K562 (cell line): ENCODE results near the gene TFDP1. TPM values are rescaled to one million over a fixed set of nuclear protein-coding genes. Genes with fewer than 3 reads are reported as not detected.

ENCODE experiments used
- ATAC-seq: fragments of 200-7000 bp; cut with Tn5 transposase; 3 replicates; pipeline ENCODE4 v1.9.1; 2020; ENCODE audit warnings: moderate library complexity
- BruUV-seq: library from RNA; stranded (reverse); fragments of 400-500 nt; replicated peaks from 2 replicates; lab custom pipeline; 2021; lab: Mats Ljungman, UMichigan
- CTCF ChIA-PET: fragments of 300-600 bp; formaldehyde crosslinking; extraction: SDS; loops from one replicate; lab custom pipeline; 2021; ENCODE audit warnings: low intra/inter-chr PET ratio; lab: Yijun Ruan, JAX
- POLR2A ChIA-PET: fragments of 300-600, 350-650 bp; sonication (Branson Sonifier 250); formaldehyde crosslinking; extraction: SDS; loops from one replicate; lab custom pipeline; 2021; ENCODE audit warnings: antibody characterized with exemption, inconsistent platforms; lab: Yijun Ruan, JAX
- DNase-seq, 4 experiments: peaks; one replicate each; pipeline versions ENCODE4 v3.0.0 to v3.0.0-alpha.2; 2011 to 2018; ENCODE audit warnings: low spot score in 3 of 4, mixed read lengths in 3 of 4; ENCODE audit errors: extremely low read depth in 1 of 4
- FAIRE-seq: peaks from 2 replicates; lab custom pipeline; 2011; peaks lifted over from hg19 to GRCh38; lab: Jason Lieb, UNC
- H2AFZ ChIP-seq: 2 replicates; pipeline ENCODE4 v1.6.0; 2011; ENCODE audit warnings: low read depth, low read length, control low read depth, inconsistent platforms
- H3K27ac ChIP-seq: fragments of 200-600 bp; 3 replicates; pipeline ENCODE4 v1.8.0; 2011; ENCODE audit warnings: low read depth, mild to moderate bottlenecking, control low read depth, inconsistent platforms, low read length, moderate library complexity, mixed read lengths; ENCODE audit errors: extremely low read depth
- H3K27me3 ChIP-seq, 2 experiments: fragments of 300-600 bp in 1 of 2; 2 replicates in 1 of 2; 3 replicates in 1 of 2; pipeline versions ENCODE4 v1.6.0 to v1.8.0; 2011; ENCODE audit warnings: inconsistent platforms in 2 of 2, low read length in 2 of 2, mild to moderate bottlenecking in 1 of 2, mixed read lengths in 1 of 2, moderate library complexity in 1 of 2; ENCODE audit not compliant: control insufficient read depth in 2 of 2, insufficient read depth in 2 of 2
- H3K36me3 ChIP-seq: fragments of 300-600 bp; 3 replicates; pipeline ENCODE4 v1.8.0; 2011; ENCODE audit warnings: mild to moderate bottlenecking, low read length, inconsistent platforms; ENCODE audit not compliant: control insufficient read depth, insufficient read depth
- H3K4me1 ChIP-seq, 2 experiments: fragments of 200-600 bp in 1 of 2; replicated peaks in 1 of 2; 2 replicates in 1 of 2; 3 replicates in 1 of 2; pipeline versions ENCODE4 v1.5.1 to v1.8.0; 2011; ENCODE audit warnings: inconsistent platforms in 2 of 2, low read length in 2 of 2, mild to moderate bottlenecking in 1 of 2, mixed read lengths in 1 of 2, moderate library complexity in 1 of 2; ENCODE audit not compliant: control insufficient read depth in 2 of 2, insufficient read depth in 2 of 2
- H3K4me2 ChIP-seq: 2 replicates; pipeline ENCODE4 v1.6.1; 2011; ENCODE audit warnings: low read length, control low read depth, inconsistent platforms, mixed read lengths; ENCODE audit not compliant: insufficient read depth
- H3K4me3 ChIP-seq: fragments of 200-600 bp; sonication (generic), shearing (Covaris generic); 2 replicates; pipeline ENCODE4 v1.5.1; 2016; ENCODE audit warnings: control low read depth, inconsistent platforms
- H3K79me2 ChIP-seq: fragments of 200-600 bp; 3 replicates; pipeline ENCODE4 v1.8.0; 2011; ENCODE audit warnings: low read length, inconsistent platforms; ENCODE audit not compliant: control insufficient read depth, insufficient read depth
- H3K9ac ChIP-seq, 2 experiments: 2 replicates each; pipeline versions ENCODE4 v1.6.0 to v1.6.1; 2011; ENCODE audit warnings: low read depth in 2 of 2, low read length in 2 of 2, control low read depth in 1 of 2, inconsistent platforms in 1 of 2, mild to moderate bottlenecking in 1 of 2, mixed read lengths in 1 of 2; ENCODE audit not compliant: insufficient read depth in 1 of 2
- H3K9me1 ChIP-seq: one replicate; pipeline ENCODE4 v1.6.0; 2011; ENCODE audit warnings: inconsistent platforms, mild to moderate bottlenecking, low read length, moderate library complexity; ENCODE audit not compliant: control insufficient read depth, insufficient read depth
- H3K9me3 ChIP-seq: replicated peaks from 2 replicates; pipeline ENCODE4 v1.5.1; 2011; ENCODE audit warnings: low read depth, low read length, inconsistent platforms; ENCODE audit not compliant: control insufficient read depth, insufficient read depth
- H4K20me1 ChIP-seq: replicated peaks from 2 replicates; pipeline ENCODE4 v1.6.1; 2011; ENCODE audit warnings: low read length, inconsistent platforms, mixed read lengths; ENCODE audit not compliant: control insufficient read depth, insufficient read depth
- CEBPG ChIP-seq, 3 experiments: fragments of 200-800 bp in 1 of 3; sonication (Bioruptor generic) in 1 of 3; sonication (generic) in 1 of 3; formaldehyde crosslinking in 1 of 3; IDR thresholded peaks in 2 of 3; conservative IDR thresholded peaks in 1 of 3; 2 replicates each; pipeline versions ENCODE4 v1.6.1 to v1.8.0; 2016 to 2022; ENCODE audit warnings: missing compliant biosample characterization in 2 of 3, missing genetic modification characterization in 2 of 3, mild to moderate bottlenecking in 1 of 3, missing genetic modification reagents in 1 of 3
- DNMT1 ChIP-seq: fragments of 450-650 bp; IDR thresholded peaks from 2 replicates; pipeline ENCODE4 v1.6.1; 2016; ENCODE audit warnings: antibody characterized with exemption, mild to moderate bottlenecking
- NFYB ChIP-seq: IDR thresholded peaks from 2 replicates; pipeline ENCODE4 v1.6.1; 2011; ENCODE audit warnings: mild to moderate bottlenecking, moderate library complexity; ENCODE audit not compliant: insufficient read length; ENCODE audit errors: extremely low read depth
- WGBS: fragments of 100-300 bp; shearing (Covaris generic); methylation state at CpG from one replicate; pipeline ENCODE4 v1.1.6; 2016; ENCODE audit warnings: low coverage, mixed read lengths; ENCODE audit not compliant: insufficient coverage; ENCODE audit errors: missing lambda C conversion rate; 5-methylcytosine and 5-hydroxymethylcytosine counted together
- in situ Hi-C: fragments of 300-500 bp; cut with MboI; formaldehyde crosslinking; loops from 4 replicates; pipeline ENCODE4 v1.15.0; 2018; ENCODE audit warnings: inconsistent platforms, mixed read lengths
- intact Hi-C: fragments of 100-400 bp; cut with micrococcal nuclease; formaldehyde crosslinking; loops from 2 replicates; pipeline ENCODE4 v1.14.2; 2022
- polyA plus RNA-seq, 8 experiments: library from polyadenylated mRNA; depleted of rRNA in 4 of 8; stranded (reverse) in 5 of 8; unstranded in 3 of 8; fragments of >200 nt; fragmentation: Nextera tagmentation in 2 of 8; fragmentation: Illumina TruSeq in 1 of 8; extraction: Ambion mirVana in 2 of 8; extraction: Trizol in 1 of 8; gene quantifications; 2 replicates each; pipeline versions ENCODE4 v1.2.1 to v1.2.3, GENCODE V29; 2011 to 2014; ENCODE audit warnings: inconsistent platforms in 1 of 8, missing spikeins in 1 of 8
- total RNA-seq, 7 experiments: library from RNA; depleted of rRNA in 6 of 7; stranded (reverse); fragments of >200 nt in 6 of 7; fragmentation: Illumina TruSeq in 2 of 7; extraction: Trizol in 2 of 7; gene quantifications; 2 replicates each; pipeline versions ENCODE4 v1.2.1 to v1.2.3, GENCODE V29; 2011 to 2021; ENCODE audit warnings: low replicate concordance in 1 of 7
- TF ChIP-seq, protein P1 (sequence below): fragments of 450-650 bp; formaldehyde crosslinking; IDR thresholded peaks from 2 replicates; pipeline ENCODE4 v1.4.0; 2020; ENCODE audit warnings: mild to moderate bottlenecking, mixed read lengths

The TFDP1 gene
- total and polyA plus RNA-seq, 9 of the 15 experiments (the other 6 are each of a cell fraction or from before 2014, with no cell fraction given), result 33.8 to 145 (median 69.1) TPM

DNA sequence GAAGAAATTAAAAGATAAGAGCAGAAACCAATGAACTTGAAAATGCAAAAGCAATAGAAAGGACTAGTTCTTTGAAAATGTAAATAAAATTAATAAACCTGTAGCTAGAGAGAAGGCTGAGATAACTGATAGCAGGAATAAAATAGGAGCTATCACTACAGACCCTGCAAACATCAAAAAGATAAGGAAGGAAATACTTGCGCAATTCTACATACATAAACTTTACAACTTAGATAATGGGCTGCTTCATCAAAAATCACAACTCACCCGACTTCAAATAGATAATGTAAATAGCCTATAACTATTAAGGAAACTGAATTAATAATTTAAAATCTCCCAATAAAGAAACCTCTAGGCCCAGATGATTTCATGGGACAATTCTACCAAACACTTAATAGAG lies 77.0 kb downstream of the TFDP1 start:
- no TSS peak for BruUV-seq
- DNase-seq, result no peak
- H3K27ac ChIP-seq, result no peak overlapping the region
- no peak for TF ChIP-seq DNMT1
- TF ChIP-seq NFYB, result no peak
- no peak for TF ChIP-seq CEBPG (CRISPR knock-in tag; IDR thresholded peaks at IDR 0.05)
- peak in 1 of 2 experiments; percentile 40; a peak in 2 of 4 replicates for TF ChIP-seq CEBPG (tag; conservative IDR thresholded peaks at IDR 0.05 in 1 of 2, IDR thresholded peaks at IDR 0.05 in 1 of 2)
- TF ChIP-seq, protein P1, sequence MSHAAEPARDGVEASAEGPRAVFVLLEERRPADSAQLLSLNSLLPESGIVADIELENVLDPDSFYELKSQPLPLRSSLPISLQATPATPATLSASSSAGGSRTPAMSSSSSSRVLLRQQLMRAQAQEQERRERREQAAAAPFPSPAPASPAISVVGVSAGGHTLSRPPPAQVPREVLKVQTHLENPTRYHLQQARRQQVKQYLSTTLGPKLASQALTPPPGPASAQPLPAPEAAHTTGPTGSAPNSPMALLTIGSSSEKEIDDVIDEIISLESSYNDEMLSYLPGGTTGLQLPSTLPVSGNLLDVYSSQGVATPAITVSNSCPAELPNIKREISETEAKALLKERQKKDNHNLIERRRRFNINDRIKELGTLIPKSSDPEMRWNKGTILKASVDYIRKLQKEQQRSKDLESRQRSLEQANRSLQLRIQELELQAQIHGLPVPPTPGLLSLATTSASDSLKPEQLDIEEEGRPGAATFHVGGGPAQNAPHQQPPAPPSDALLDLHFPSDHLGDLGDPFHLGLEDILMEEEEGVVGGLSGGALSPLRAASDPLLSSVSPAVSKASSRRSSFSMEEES (CRISPR knock-in tag), result no peak
- 0% methylated on average over 2 of the region's 2 CpGs for WGBS
- no peak overlapping the region for H3K9ac ChIP-seq
- ChIA-PET POLR2A (interaction anchor here (0.9 kb wide), 1 partner anchor 18 kb away, joined by 3 read pairs; no protein-coding TSS in a partner anchor), CTCF (no interaction called here)
- in situ Hi-C loops (loop anchor here (10.0 kb wide), 1 partner anchor 63 kb away; no protein-coding TSS in a partner anchor), intact Hi-C loops (no loop called here)
- ATAC-seq, result no peak
- peaks cover 0 to 9% of the 10 kb centered on the region in 2 experiments; a peak in 2 of 5 replicates for H3K4me1 ChIP-seq
- H3K9me3 ChIP-seq, result no peaks in the 10 kb centered on the region
- H3K9me1 ChIP-seq, result no peaks in the 10 kb centered on the region
- H3K27me3 ChIP-seq, result peaks cover 10 to 44% of the 10 kb centered on the region in 2 experiments; a peak in 4 of 5 replicates
- H4K20me1 ChIP-seq, result no peaks in the 10 kb centered on the region
- H3K4me3 ChIP-seq, result no peak overlapping the region
- H2AFZ ChIP-seq, result no peak overlapping the region
- no peaks in the 10 kb centered on the region for H3K36me3 ChIP-seq
- H3K4me2 ChIP-seq, result no peak overlapping the region
- FAIRE-seq, result no peak
- H3K79me2 ChIP-seq, result no peaks in the 10 kb centered on the region
